Measurements from ENCODE around the gene LARP4B.

DNA sequence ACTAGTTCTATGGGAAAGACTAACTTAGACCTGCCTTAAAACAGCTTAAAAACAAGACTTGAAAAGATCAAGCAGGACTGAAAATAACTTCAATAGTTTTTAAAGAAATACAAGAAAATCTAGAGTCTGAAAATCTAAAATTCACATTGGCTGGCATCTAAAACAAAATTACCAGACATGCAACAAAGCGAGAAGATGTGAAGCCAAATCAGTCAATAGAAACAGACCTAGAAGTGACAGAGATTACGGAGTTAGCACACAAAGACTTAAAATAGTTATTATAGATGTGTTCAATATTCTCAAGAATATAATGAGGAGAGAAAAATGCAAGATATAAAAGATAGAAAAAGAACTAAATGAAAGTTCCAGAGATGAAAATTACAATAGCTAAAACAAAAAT, 163.7 kb downstream of the LARP4B start:
- no peak for TF ChIP-seq CTCF (conservative IDR thresholded peaks at IDR 0.05; ENCODE audit: low read depth in 2 of 2)
- TF ChIP-seq POLR2AphosphoS5 (IDR thresholded peaks at IDR 0.05; ENCODE audit: low read depth), result no peak
- TF ChIP-seq ZNF114 (CRISPR knock-in tag; IDR thresholded peaks at IDR 0.05), result no peak
- no peak for TF ChIP-seq EZH2 (IDR thresholded peaks at IDR 0.05; ENCODE audit: low read depth, unreplicated experiment)
- TF ChIP-seq, protein P1, sequence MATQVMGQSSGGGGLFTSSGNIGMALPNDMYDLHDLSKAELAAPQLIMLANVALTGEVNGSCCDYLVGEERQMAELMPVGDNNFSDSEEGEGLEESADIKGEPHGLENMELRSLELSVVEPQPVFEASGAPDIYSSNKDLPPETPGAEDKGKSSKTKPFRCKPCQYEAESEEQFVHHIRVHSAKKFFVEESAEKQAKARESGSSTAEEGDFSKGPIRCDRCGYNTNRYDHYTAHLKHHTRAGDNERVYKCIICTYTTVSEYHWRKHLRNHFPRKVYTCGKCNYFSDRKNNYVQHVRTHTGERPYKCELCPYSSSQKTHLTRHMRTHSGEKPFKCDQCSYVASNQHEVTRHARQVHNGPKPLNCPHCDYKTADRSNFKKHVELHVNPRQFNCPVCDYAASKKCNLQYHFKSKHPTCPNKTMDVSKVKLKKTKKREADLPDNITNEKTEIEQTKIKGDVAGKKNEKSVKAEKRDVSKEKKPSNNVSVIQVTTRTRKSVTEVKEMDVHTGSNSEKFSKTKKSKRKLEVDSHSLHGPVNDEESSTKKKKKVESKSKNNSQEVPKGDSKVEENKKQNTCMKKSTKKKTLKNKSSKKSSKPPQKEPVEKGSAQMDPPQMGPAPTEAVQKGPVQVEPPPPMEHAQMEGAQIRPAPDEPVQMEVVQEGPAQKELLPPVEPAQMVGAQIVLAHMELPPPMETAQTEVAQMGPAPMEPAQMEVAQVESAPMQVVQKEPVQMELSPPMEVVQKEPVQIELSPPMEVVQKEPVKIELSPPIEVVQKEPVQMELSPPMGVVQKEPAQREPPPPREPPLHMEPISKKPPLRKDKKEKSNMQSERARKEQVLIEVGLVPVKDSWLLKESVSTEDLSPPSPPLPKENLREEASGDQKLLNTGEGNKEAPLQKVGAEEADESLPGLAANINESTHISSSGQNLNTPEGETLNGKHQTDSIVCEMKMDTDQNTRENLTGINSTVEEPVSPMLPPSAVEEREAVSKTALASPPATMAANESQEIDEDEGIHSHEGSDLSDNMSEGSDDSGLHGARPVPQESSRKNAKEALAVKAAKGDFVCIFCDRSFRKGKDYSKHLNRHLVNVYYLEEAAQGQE (IDR thresholded peaks at IDR 0.05; ENCODE audit: unreplicated experiment), result no peak
- no peak for TF ChIP-seq CREB1 (CRISPR knock-in tag; IDR thresholded peaks at IDR 0.05; ENCODE audit: low read depth)
- TF ChIP-seq ZNF331 (CRISPR knock-in tag; IDR thresholded peaks at IDR 0.05; ENCODE audit: low read depth), result no peak
